Uterus (tissue), 4 donors: Measurements from ENCODE around the gene GLIS2. TPM values are rescaled to one million over a fixed set of nuclear protein-coding genes. Genes with fewer than 3 reads are reported as not detected.

Source experiments
- DNase-seq, 2 donors: peaks; one replicate each; pipeline ENCODE4 v3.0.0-alpha.2; 2019 to 2020
- H3K27ac ChIP-seq, 2 donors: fragments of 200-600 bp; sonication (generic); 1 replicate in 1 of 2; 2 replicates in 1 of 2; pipeline ENCODE4 v1.5.1; 2016 to 2018
- H3K27me3 ChIP-seq, 2 donors: fragments of 200-600 bp; sonication (generic); one replicate each; pipeline ENCODE4 v1.5.1; 2018 to 2019; ENCODE audit warnings: control low read depth in 1 of 2
- H3K36me3 ChIP-seq, 2 donors: fragments of 200-600 bp; sonication (generic); one replicate each; pipeline ENCODE4 v1.5.1; 2019; ENCODE audit warnings: control low read depth in 1 of 2
- H3K4me1 ChIP-seq, 2 donors: fragments of 200-600 bp; sonication (generic); one replicate each; pipeline ENCODE4 v1.5.1; 2018 to 2019; ENCODE audit warnings: control low read depth in 1 of 2
- H3K4me3 ChIP-seq, 2 donors: fragments of 200-600 bp; sonication (generic); 1 replicate in 1 of 2; 2 replicates in 1 of 2; pipeline ENCODE4 v1.5.1; 2018 to 2019; ENCODE audit warnings: mild to moderate bottlenecking in 1 of 2
- H3K9me3 ChIP-seq, 2 donors: fragments of 200-600 bp; sonication (generic); one replicate each; pipeline ENCODE4 v1.5.1; 2019; ENCODE audit warnings: control low read depth in 1 of 2
- CTCF ChIP-seq, 4 experiments: fragments of 200-600 bp in 2 of 4; fragments of 450-650 bp in 2 of 4; sonication (generic) in 2 of 4; IDR thresholded peaks; one replicate each; pipeline ENCODE4 v1.5.1; 2016 to 2019; ENCODE audit warnings: antibody characterized with exemption in 4 of 4, mild to moderate bottlenecking in 2 of 4, moderate library complexity in 1 of 4
- POLR2A ChIP-seq, 2 donors: fragments of 450-650 bp; IDR thresholded peaks; one replicate each; pipeline ENCODE4 v1.6.1; 2016; ENCODE audit warnings: antibody characterized with exemption in 2 of 2, mild to moderate bottlenecking in 1 of 2, moderate library complexity in 1 of 2
- intact Hi-C: fragments of 100-400 bp; cut with DNase I; formaldehyde crosslinking; loops from one replicate; pipeline ENCODE4 v1.15.1; 2023; ENCODE audit warnings: low total_unique reads
- total RNA-seq, 4 donors: library from RNA; depleted of rRNA in 3 of 4; stranded (reverse); fragments of >200 nt in 3 of 4; gene quantifications; one replicate each; pipeline versions ENCODE4 v1.1.0 to v1.2.4, GENCODE V29; 2014 to 2023
- donor health status: DM: yes; HTN: yes; CAD: no.

Gene GLIS2
- total RNA-seq, 4 donors from 2014 or later = 2.9 to 55.8 (median 5.1) TPM

GRCh38 chr16:4316108-4316863 lies 419 bp downstream of the GLIS2 start:
- intact Hi-C loops = no loop called here
- Histone ChIP-seq H3K27ac (peak overlapping the region; percentile 90 to 96), H3K36me3 (no peaks in the 10 kb centered on the region), H3K27me3 (no peaks in the 10 kb centered on the region), H3K9me3 (no peaks in the 10 kb centered on the region), H3K4me1 (peaks cover 0 to 32% of the 10 kb centered on the region in 2 donors), H3K4me3 (peak overlapping the region; percentile 48 to 63)
- peak; percentile 37 to 49 for DNase-seq
- no peak for TF ChIP-seq CTCF (IDR thresholded peaks at IDR 0.05)
- TF ChIP-seq POLR2A (IDR thresholded peaks at IDR 0.05) = no peak

GRCh38 chr16:4316864-4317531 lies 1.1 kb downstream of the GLIS2 start:
- TF ChIP-seq POLR2A (IDR thresholded peaks at IDR 0.05) (no peak), CTCF (IDR thresholded peaks at IDR 0.05) (no peak)
- Histone ChIP-seq H3K9me3 (no peaks in the 10 kb centered on the region), H3K27ac (peak overlapping the region; percentile 90 to 96), H3K4me1 (peaks cover 0 to 33% of the 10 kb centered on the region in 2 donors), H3K36me3 (no peaks in the 10 kb centered on the region), H3K4me3 (peak overlapping the region; percentile 48 to 63), H3K27me3 (no peaks in the 10 kb centered on the region)
- intact Hi-C loops = no loop called here
- peak in 1 of 2 donors; percentile 67 for DNase-seq

DNA sequence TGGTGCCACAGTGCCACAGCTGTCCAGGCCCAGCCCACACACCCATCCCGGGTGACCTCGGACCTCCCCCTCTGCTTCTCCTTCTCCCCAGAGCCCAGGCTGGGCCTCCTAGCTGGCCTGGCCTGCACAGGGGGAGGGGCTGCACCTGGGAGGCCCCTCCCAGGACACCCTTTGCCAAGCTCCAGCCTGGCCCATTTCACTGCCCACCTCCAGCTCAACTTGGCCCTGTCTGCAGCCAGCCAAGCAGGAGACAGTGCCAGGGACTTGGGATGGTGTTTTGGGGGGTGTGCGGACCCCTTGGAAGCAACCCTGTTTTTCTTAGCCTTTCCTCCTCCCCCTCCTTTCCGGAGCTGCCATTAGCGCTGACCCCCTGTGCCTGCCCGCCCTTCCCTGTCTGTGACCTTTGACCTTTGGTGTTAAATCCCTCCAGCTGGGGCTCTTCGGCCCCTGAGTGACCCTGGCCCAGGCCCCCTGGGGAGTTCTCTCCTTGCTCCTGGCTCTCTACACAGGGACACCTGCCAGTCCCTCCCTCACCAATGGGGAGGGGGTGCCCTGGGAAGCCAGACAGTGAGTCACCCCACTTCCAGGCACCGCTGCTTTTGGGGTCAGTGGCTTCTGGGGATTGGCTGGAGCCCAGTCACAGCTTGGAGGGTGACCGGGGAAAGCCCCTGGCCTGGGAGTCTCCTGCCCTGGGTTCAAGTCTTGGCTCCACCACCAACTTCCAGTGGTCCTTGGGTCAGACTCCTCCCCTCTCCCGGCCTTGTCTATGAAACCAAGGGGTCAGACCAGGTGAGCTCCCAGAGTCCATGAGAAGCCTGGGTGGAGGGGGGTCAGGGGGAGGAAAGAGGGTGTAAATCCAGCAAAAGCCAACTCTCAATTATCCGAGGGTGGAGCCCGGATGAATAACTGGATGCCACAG lies 1.9 kb downstream of the GLIS2 start:
- H3K4me3 ChIP-seq = peak overlapping the region in 1 of 2 donors; percentile 63
- DNase-seq = peak; percentile 57 to 70
- no peaks in the 10 kb centered on the region for H3K9me3 ChIP-seq
- TF ChIP-seq CTCF (IDR thresholded peaks at IDR 0.05) (no peak), POLR2A (IDR thresholded peaks at IDR 0.05) (no peak)
- peak overlapping the region; percentile 90 to 96 for H3K27ac ChIP-seq
- intact Hi-C loops = no loop called here
- peaks cover 0 to 33% of the 10 kb centered on the region in 2 donors for H3K4me1 ChIP-seq
- no peaks in the 10 kb centered on the region for H3K27me3 ChIP-seq
- no peaks in the 10 kb centered on the region for H3K36me3 ChIP-seq

DNA sequence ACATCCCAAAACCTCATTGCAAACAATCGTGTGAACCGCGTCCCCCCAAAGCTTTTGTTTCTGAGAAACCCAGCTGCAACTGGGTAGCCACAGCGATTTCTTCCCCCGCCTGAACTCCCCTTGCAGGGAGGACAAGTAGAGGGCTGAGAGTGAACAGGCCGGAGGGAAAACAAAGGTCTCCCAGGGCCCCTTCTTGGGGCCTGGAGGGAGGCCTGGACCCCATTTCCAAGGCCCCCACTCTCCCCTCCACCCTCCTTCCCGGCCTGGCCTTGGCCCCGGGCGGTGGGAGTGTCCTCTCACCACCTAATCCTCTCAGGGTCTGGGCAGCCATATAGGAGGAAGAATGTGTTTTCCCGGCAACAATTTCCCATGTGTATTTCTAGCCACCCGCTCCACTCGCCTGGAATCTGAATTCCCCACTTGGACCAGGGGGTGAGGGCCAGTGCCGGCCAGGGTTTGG lies 2.6 kb downstream of the GLIS2 start:
- DNase-seq = no peak
- H3K27me3 ChIP-seq = no peaks in the 10 kb centered on the region
- peak overlapping the region; percentile 90 to 96 for H3K27ac ChIP-seq
- no peaks in the 10 kb centered on the region for H3K9me3 ChIP-seq
- intact Hi-C loops = no loop called here
- H3K4me3 ChIP-seq = no peak overlapping the region
- no peaks in the 10 kb centered on the region for H3K36me3 ChIP-seq
- TF ChIP-seq CTCF (IDR thresholded peaks at IDR 0.05) (no peak), POLR2A (IDR thresholded peaks at IDR 0.05) (no peak)
- H3K4me1 ChIP-seq = peaks cover 0 to 33% of the 10 kb centered on the region in 2 donors
